Measurements from ENCODE around the gene TMEM147. TPM values are rescaled to one million over a fixed set of nuclear protein-coding genes. Genes with fewer than 3 reads are reported as not detected.

Gene TMEM147
- total RNA-seq, 4 donors from 2014 or later = 47.3 to 109 (median 91.6) TPM

DNA sequence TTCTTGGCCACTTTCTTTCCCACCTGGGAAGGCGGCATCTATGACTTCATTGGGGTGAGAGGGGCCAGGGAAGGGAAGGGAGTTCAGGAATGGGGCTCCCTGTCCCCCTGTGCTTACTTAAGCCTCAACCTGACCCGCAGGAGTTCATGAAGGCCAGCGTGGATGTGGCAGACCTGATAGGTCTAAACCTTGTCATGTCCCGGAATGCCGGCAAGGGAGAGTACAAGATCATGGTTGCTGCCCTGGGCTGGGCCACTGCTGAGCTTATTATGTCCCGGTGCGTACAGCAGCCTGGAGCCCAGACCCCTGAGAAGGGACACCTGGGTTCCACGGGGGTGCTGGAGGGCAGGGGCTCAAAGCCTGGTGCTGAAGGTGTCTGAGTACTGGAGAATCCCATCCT lies 1.1 kb downstream of the TMEM147 start:
- Histone ChIP-seq H3K36me3 (peaks cover 4 to 31% (median 21%) of the 10 kb centered on the region in 4 donors), H3K9me3 (no peaks in the 10 kb centered on the region), H3K27ac (replicated peaks in 1 of 4) (no peak overlapping the region), H3K4me1 (peaks cover 16 to 38% (median 28%) of the 10 kb centered on the region in 4 donors), H3K27me3 (no peaks in the 10 kb centered on the region), H3K4me3 (peak overlapping the region; percentile 79 to 89 (median 84))
- no peak for TF ChIP-seq POLR2AphosphoS5 (IDR thresholded peaks at IDR 0.05)
- TF ChIP-seq, protein P1, sequence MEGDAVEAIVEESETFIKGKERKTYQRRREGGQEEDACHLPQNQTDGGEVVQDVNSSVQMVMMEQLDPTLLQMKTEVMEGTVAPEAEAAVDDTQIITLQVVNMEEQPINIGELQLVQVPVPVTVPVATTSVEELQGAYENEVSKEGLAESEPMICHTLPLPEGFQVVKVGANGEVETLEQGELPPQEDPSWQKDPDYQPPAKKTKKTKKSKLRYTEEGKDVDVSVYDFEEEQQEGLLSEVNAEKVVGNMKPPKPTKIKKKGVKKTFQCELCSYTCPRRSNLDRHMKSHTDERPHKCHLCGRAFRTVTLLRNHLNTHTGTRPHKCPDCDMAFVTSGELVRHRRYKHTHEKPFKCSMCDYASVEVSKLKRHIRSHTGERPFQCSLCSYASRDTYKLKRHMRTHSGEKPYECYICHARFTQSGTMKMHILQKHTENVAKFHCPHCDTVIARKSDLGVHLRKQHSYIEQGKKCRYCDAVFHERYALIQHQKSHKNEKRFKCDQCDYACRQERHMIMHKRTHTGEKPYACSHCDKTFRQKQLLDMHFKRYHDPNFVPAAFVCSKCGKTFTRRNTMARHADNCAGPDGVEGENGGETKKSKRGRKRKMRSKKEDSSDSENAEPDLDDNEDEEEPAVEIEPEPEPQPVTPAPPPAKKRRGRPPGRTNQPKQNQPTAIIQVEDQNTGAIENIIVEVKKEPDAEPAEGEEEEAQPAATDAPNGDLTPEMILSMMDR (IDR thresholded peaks at IDR 0.05) = no peak
- no peak for DNase-seq (ENCODE audit: extremely low spot score)
- intact Hi-C loops (cut with DNase I) = loop anchor here (5.0 kb wide), 3 partner anchors 66 to 171 kb away; partner anchors contain the start of genes HAUS5, KMT2B and RBM42
- 90% methylated on average over 8 of the region's 8 CpGs for WGBS

DNA sequence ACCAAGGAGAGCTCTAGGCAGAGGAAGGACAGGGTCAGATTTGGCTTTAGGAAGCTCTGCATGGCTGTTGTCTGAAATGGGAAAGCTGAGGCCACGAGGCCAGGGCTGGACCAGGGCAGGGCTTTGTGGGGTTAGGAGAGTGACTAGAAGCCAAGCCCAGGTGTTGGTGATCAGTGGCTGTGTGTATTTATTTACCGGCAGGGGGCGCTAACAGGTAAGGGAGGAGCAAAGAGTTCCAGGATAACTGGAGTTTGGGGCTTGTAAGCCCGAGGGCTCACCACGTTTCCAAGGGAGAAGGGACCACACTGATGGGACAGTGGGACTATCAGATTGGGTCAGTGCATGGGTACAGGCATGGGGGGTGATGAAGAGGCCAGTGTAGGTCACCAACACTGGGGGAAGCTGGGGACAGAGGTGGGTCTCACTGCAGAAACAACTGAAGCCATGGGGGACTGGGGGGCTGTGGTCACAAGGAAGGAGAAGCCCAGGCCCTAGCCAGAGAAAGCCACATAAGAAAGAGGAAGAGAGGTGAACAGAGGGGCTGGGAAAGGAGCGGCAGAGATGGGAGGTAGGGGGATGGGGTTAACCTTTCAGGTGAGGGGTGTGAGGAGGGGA lies 3.9 kb downstream of the TMEM147 start:
- no peaks in the 10 kb centered on the region for H3K27me3 ChIP-seq
- TF ChIP-seq, protein P1 (IDR thresholded peaks at IDR 0.05) = peak; percentile 59 to 77 (median 61)
- no peak for TF ChIP-seq POLR2AphosphoS5 (IDR thresholded peaks at IDR 0.05)
- TF ChIP-seq EP300 (IDR thresholded peaks at IDR 0.05) = no peak
- no peak for TF ChIP-seq POLR2A (IDR thresholded peaks at IDR 0.05; ENCODE audit: low read depth)
- peaks cover 4 to 31% (median 16%) of the 10 kb centered on the region in 4 donors for H3K36me3 ChIP-seq
- H3K27ac ChIP-seq (replicated peaks in 1 of 4) = no peak overlapping the region
- H3K9me3 ChIP-seq = no peaks in the 10 kb centered on the region
- 21% methylated on average over 5 of the region's 6 CpGs for WGBS
- peaks cover 15 to 33% (median 24%) of the 10 kb centered on the region in 4 donors for H3K4me1 ChIP-seq
- DNase-seq (ENCODE audit: extremely low spot score) = no peak
- no peak overlapping the region for H3K4me3 ChIP-seq
- intact Hi-C loops (cut with DNase I) = loop anchor here (5.0 kb wide), 3 partner anchors 63 to 168 kb away; partner anchors contain the start of genes HAUS5, KMT2B and RBM42

DNA sequence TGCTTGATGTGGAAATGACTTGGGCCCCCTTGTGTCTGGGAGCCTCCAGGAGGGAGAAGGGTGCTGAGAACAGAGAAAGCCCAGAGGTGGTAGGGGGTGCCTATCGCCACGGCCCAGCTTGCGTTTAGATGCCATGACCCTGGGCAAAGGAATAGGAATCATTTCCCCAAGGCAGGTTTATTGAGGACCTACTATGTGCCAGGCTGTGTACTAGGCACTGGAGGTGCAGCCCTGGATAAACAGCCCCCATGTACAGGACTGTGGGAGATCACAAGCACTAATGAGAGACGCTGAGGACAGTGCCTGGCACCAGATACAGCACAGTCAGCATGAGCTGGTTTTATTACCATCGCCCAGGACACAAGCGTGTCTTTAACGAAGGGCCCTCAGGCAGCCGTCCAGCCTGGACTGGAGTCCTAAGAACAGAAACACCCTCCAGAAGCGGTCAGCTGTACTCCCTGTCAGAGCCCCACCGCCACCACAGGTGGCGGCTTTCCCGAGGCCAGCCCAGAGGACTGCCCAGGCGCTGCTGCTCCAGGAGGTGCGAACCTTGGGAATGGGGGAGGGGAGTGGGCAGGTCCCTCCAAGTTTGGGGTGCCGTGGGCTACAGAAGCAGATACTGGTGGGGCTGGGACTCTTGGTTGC lies 4.6 kb downstream of the TMEM147 start:
- intact Hi-C loops (cut with DNase I) = loop anchor here (5.0 kb wide), 3 partner anchors 62 to 167 kb away; partner anchors contain the start of genes HAUS5, KMT2B and RBM42
- no peak overlapping the region for H3K4me3 ChIP-seq
- TF ChIP-seq POLR2A (IDR thresholded peaks at IDR 0.05; ENCODE audit: low read depth) = no peak
- no peak for TF ChIP-seq POLR2AphosphoS5 (IDR thresholded peaks at IDR 0.05)
- TF ChIP-seq EP300 (IDR thresholded peaks at IDR 0.05) = no peak
- TF ChIP-seq, protein P1 (IDR thresholded peaks at IDR 0.05) = no peak
- H3K9me3 ChIP-seq = no peaks in the 10 kb centered on the region
- 86% methylated on average over 11 of the region's 15 CpGs for WGBS
- H3K4me1 ChIP-seq = peaks cover 9 to 26% (median 18%) of the 10 kb centered on the region in 4 donors
- DNase-seq (ENCODE audit: extremely low spot score) = no peak
- peaks cover 0 to 2% (median 0%) of the 10 kb centered on the region in 4 donors for H3K27me3 ChIP-seq
- no peak overlapping the region for H3K27ac ChIP-seq (replicated peaks in 1 of 4)
- H3K36me3 ChIP-seq = peaks cover 4 to 31% (median 16%) of the 10 kb centered on the region in 4 donors

DNA sequence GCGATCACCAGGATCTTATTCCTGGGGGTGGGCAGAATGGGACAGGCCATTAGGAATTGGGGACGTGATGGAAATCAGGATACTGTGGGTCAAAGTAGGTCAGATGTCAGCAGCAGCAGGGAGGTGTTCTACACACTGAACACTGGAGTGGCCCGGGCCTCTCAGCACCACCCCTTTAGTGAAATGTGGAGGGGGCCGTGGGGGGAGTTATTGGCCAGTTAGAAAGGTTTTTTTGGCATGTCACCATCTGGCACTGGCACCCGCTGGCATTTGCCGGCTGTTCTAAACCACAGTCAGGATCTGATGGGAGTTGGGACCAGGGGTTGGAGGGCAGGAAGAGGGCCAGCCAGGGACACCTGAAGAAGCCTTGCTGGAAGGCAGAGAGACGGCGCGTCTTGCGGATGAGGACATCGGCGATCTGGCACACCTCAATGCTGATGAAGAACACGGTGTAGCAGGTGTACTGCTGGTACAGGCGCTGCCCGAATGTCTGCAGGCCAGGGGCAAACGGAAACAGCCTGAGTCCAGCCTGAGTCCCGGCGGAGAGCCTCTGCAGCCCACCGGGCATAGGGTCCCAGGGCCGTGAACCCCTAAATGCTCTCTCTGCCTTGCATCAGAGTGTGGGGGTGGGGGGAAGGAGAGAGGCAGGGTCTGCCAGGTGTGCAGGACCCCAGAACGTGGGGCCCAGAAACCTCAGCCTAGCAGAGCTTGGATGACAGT lies 5.8 kb downstream of the TMEM147 start:
- H3K9me3 ChIP-seq = no peaks in the 10 kb centered on the region
- intact Hi-C loops (cut with DNase I) = no loop called here
- no peak overlapping the region for H3K27ac ChIP-seq (replicated peaks in 1 of 4)
- peaks cover 0 to 10% (median 0%) of the 10 kb centered on the region in 4 donors for H3K27me3 ChIP-seq
- no peak overlapping the region for H3K4me3 ChIP-seq
- DNase-seq (ENCODE audit: extremely low spot score) = no peak
- TF ChIP-seq, protein P1 (IDR thresholded peaks at IDR 0.05) = no peak
- no peak for TF ChIP-seq EP300 (IDR thresholded peaks at IDR 0.05)
- no peak for TF ChIP-seq POLR2AphosphoS5 (IDR thresholded peaks at IDR 0.05)
- TF ChIP-seq POLR2A (IDR thresholded peaks at IDR 0.05; ENCODE audit: low read depth) = no peak
- H3K4me1 ChIP-seq = peaks cover 5 to 19% (median 13%) of the 10 kb centered on the region in 4 donors
- WGBS = 90% methylated on average over 18 of the region's 21 CpGs
- H3K36me3 ChIP-seq = peaks cover 4 to 31% (median 16%) of the 10 kb centered on the region in 4 donors
